ENCODE results near the gene PTPRC. TPM values are rescaled to one million over a fixed set of nuclear protein-coding genes. Genes with fewer than 3 reads are reported as not detected.

The PTPRC gene
- total and polyA plus RNA-seq, 2 donors (not counting 3 experiments of a cell fraction or from before 2014, with no cell fraction given), result not detected

DNA sequence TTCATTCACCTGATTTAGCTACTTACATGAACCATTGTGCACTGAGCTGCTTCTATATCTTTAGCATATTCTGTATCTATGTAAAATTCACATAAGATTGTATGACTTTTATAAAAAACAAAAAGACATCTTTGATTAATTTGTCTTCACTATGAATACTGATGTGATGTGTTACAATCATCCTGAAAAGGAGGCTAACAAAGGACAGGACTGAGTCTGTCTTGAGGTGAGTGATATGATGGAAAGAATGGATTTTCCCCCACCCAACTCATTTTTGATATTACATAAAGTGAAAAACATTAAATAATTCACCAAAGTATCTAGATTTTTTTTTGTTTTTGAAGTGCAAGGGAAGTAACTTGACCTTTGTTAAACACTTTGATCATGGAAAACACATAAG lies 9.8 kb downstream of the PTPRC start:
- H3K79me2 ChIP-seq (ENCODE audit: control insufficient read depth, insufficient read depth, low read length), result no peaks in the 10 kb centered on the region
- H2AFZ ChIP-seq (ENCODE audit: low read depth, low read length), result no peak overlapping the region
- no peaks in the 10 kb centered on the region for H4K20me1 ChIP-seq (replicated peaks; ENCODE audit: control insufficient read depth, extremely low read depth, insufficient read depth, low read length)
- peak; percentile 47 for FAIRE-seq
- ChIA-PET POLR2A (no interaction called here), CTCF (interaction anchor here (1.0 kb wide), 1 partner anchor 14 kb away, joined by 3 read pairs; no protein-coding TSS in a partner anchor)
- no peak overlapping the region for H3K4me2 ChIP-seq (ENCODE audit: insufficient read depth, low read length)
- H3K27ac ChIP-seq (ENCODE audit: insufficient read depth, low read depth, low read length), result no peak overlapping the region
- no peak overlapping the region for H3K9ac ChIP-seq (replicated peaks; ENCODE audit: extremely low read depth, insufficient read depth, low read length)
- TF ChIP-seq MAX (IDR thresholded peaks at IDR 0.05; ENCODE audit: insufficient read depth, insufficient read length) (no peak), GATA2 (IDR thresholded peaks at IDR 0.05; ENCODE audit: insufficient read depth, insufficient read length, low read depth, low read length) (no peak), JUN (IDR thresholded peaks at IDR 0.05; ENCODE audit: borderline replicate concordance, insufficient read depth, insufficient read length, low read depth) (no peak), FOS (IDR thresholded peaks at IDR 0.05; ENCODE audit: borderline replicate concordance, insufficient read depth, low read length) (no peak), MYC (IDR thresholded peaks at IDR 0.05; ENCODE audit: low read depth, low read length) (no peak), POLR2AphosphoS5 (IDR thresholded peaks at IDR 0.05; ENCODE audit: insufficient read depth, low read depth, low read length) (no peak)
- DNase-seq (ENCODE audit: low read depth, low spot score), result no peak
- no peaks in the 10 kb centered on the region for H3K36me3 ChIP-seq (ENCODE audit: control insufficient read depth in 2 of 2, extremely low read depth in 1 of 2, insufficient read depth in 2 of 2, low read length in 2 of 2)
- H3K9me3 ChIP-seq (replicated peaks; ENCODE audit: control insufficient read depth, insufficient read depth, low read length), result no peaks in the 10 kb centered on the region
- no peaks in the 10 kb centered on the region for H3K27me3 ChIP-seq (ENCODE audit: control insufficient read depth in 2 of 2, insufficient read depth in 2 of 2, low read length in 2 of 2)
- intact Hi-C loops (cut with micrococcal nuclease), result no loop called here
- no peak overlapping the region for H3K4me3 ChIP-seq (replicated peaks in 1 of 3; ENCODE audit: insufficient read depth in 1 of 3, low read depth in 1 of 3, low read length in 3 of 3)
- H3K4me1 ChIP-seq (ENCODE audit: control insufficient read depth, extremely low read depth, insufficient read depth, low read length), result no peaks in the 10 kb centered on the region
- BruUV-seq (replicated peaks), result no TSS peak
- dilution Hi-C loops (cut with MboI; ENCODE audit: extremely low pct_ligation_motif_present, low sequenced_read_pairs), result no loop called here
- H3K9me1 ChIP-seq (replicated peaks; ENCODE audit: control insufficient read depth, extremely low read depth, insufficient read depth, low read length), result no peaks in the 10 kb centered on the region

DNA sequence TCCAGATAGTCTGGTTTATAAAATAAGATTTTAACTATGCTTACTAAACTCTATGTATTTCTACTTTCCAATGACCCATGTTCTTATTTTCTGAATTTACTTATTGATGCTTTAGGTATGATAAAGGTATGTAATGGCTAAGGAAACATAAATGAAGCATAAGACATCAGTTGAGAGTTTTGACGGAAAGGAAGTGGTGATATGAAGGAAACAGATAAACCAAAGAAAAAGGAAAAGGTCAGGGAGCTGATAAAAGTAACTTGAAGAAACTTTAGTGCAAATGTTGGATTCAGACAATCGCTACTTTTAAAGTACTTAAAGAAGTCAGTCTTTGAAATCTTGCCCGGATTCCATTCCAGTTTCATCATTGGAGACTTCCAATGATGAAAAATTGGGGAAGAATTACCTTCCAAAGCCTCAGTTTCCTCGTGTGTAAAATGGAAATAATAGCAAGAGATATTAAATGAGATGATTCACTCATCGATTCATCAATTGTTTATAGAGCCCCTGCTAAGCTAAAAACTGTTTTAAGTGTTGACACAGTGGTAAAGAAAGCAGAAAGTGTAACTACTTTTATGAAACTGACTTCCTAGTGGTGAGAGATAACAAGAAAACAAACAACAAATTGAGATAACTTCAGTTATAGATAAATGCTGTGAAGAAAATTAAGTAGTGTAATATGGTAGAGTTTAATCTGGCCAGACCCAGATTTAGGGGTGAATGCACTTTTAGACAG lies 10.6 kb downstream of the PTPRC start:
- Histone ChIP-seq H3K4me1 (ENCODE audit: control insufficient read depth, extremely low read depth, insufficient read depth, low read length) (no peaks in the 10 kb centered on the region), H3K4me3 (replicated peaks in 1 of 3; ENCODE audit: insufficient read depth in 1 of 3, low read depth in 1 of 3, low read length in 3 of 3) (no peak overlapping the region), H3K9me3 (replicated peaks; ENCODE audit: control insufficient read depth, insufficient read depth, low read length) (no peaks in the 10 kb centered on the region), H4K20me1 (replicated peaks; ENCODE audit: control insufficient read depth, extremely low read depth, insufficient read depth, low read length) (no peaks in the 10 kb centered on the region), H3K27ac (ENCODE audit: insufficient read depth, low read depth, low read length) (no peak overlapping the region), H3K9ac (replicated peaks; ENCODE audit: extremely low read depth, insufficient read depth, low read length) (no peak overlapping the region), H3K36me3 (ENCODE audit: control insufficient read depth in 2 of 2, extremely low read depth in 1 of 2, insufficient read depth in 2 of 2, low read length in 2 of 2) (no peaks in the 10 kb centered on the region), H2AFZ (ENCODE audit: low read depth, low read length) (no peak overlapping the region), H3K9me1 (replicated peaks; ENCODE audit: control insufficient read depth, extremely low read depth, insufficient read depth, low read length) (no peaks in the 10 kb centered on the region), H3K4me2 (ENCODE audit: insufficient read depth, low read length) (no peak overlapping the region), H3K27me3 (ENCODE audit: control insufficient read depth in 2 of 2, insufficient read depth in 2 of 2, low read length in 2 of 2) (no peaks in the 10 kb centered on the region), H3K79me2 (ENCODE audit: control insufficient read depth, insufficient read depth, low read length) (no peaks in the 10 kb centered on the region)
- ChIA-PET CTCF (no interaction called here), POLR2A (no interaction called here)
- dilution Hi-C loops (cut with MboI; ENCODE audit: extremely low pct_ligation_motif_present, low sequenced_read_pairs) (no loop called here), intact Hi-C loops (cut with micrococcal nuclease) (no loop called here)
- no TSS peak for BruUV-seq (replicated peaks)
- DNase-seq (ENCODE audit: low read depth, low spot score) (no peak), FAIRE-seq (no peak)
- TF ChIP-seq GATA2 (IDR thresholded peaks at IDR 0.05; ENCODE audit: insufficient read depth, insufficient read length, low read depth, low read length) (no peak), MYC (IDR thresholded peaks at IDR 0.05; ENCODE audit: low read depth, low read length) (no peak), EZH2 (IDR thresholded peaks at IDR 0.05; ENCODE audit: borderline replicate concordance, low read depth, low read length, severe bottlenecking) (no peak), MAX (IDR thresholded peaks at IDR 0.05; ENCODE audit: insufficient read depth, insufficient read length) (no peak), JUN (IDR thresholded peaks at IDR 0.05; ENCODE audit: borderline replicate concordance, insufficient read depth, insufficient read length, low read depth) (no peak), POLR2AphosphoS5 (IDR thresholded peaks at IDR 0.05; ENCODE audit: insufficient read depth, low read depth, low read length) (no peak), POLR2A (IDR thresholded peaks at IDR 0.05; ENCODE audit: low read depth, low read length) (no peak), FOS (IDR thresholded peaks at IDR 0.05; ENCODE audit: borderline replicate concordance, insufficient read depth, low read length) (no peak)
